Right lobe of liver (tissue), 6 donors: ENCODE measurements around the gene MGAT4A. TPM values are rescaled to one million over a fixed set of nuclear protein-coding genes. Genes with fewer than 3 reads are reported as not detected.

Experiments
- ATAC-seq, 4 donors: fragments of 200-7000 bp; cut with Tn5 transposase; one replicate each; pipeline ENCODE4 v1.9.1; 2020; ENCODE audit warnings: mild to moderate bottlenecking in 4 of 4, moderate library complexity in 4 of 4
- DNase-seq, 3 donors: peaks; one replicate each; pipeline ENCODE4 v3.0.0-alpha.2; 2020
- H3K27ac ChIP-seq, 3 donors: fragments of 200-600 bp; one replicate each; pipeline ENCODE4 v1.8.0; 2022
- H3K27me3 ChIP-seq, 2 donors: fragments of 200-600 bp; one replicate each; pipeline ENCODE4 v1.8.0; 2022
- H3K36me3 ChIP-seq, 4 donors: fragments of 200-600 bp; sonication (generic) in 1 of 4; one replicate each; pipeline versions ENCODE4 v1.5.1 to v1.8.0; 2017 to 2022; ENCODE audit warnings: control low read depth in 1 of 4
- H3K4me1 ChIP-seq, 4 donors: fragments of 200-600 bp; sonication (generic) in 1 of 4; one replicate each; pipeline versions ENCODE4 v1.5.1 to v1.8.0; 2017 to 2022; ENCODE audit warnings: control low read depth in 1 of 4
- H3K4me3 ChIP-seq, 3 donors: fragments of 200-600 bp; one replicate each; pipeline ENCODE4 v1.8.0; 2022
- H3K9me3 ChIP-seq, 4 donors: fragments of 200-600 bp; sonication (generic) in 1 of 4; one replicate each; pipeline versions ENCODE4 v1.5.1 to v1.8.0; 2017 to 2022; ENCODE audit warnings: control low read depth in 1 of 4
- CTCF ChIP-seq, 4 donors: fragments of 200-600 bp in 3 of 4; fragments of 450-650 bp in 1 of 4; IDR thresholded peaks; one replicate each; pipeline versions ENCODE4 v1.5.1 to v1.8.0; 2016 to 2022; ENCODE audit warnings: antibody characterized with exemption in 4 of 4, mild to moderate bottlenecking in 2 of 4
- POLR2A ChIP-seq: fragments of 450-650 bp; IDR thresholded peaks from one replicate; pipeline ENCODE4 v1.6.1; 2017; ENCODE audit warnings: antibody characterized with exemption, mild to moderate bottlenecking
- WGBS: methylation state at CpG from one replicate; pipeline ENCODE4 v1.1.6; 2018; ENCODE audit warnings: low coverage, low lambda C conversion rate; ENCODE audit not compliant: insufficient coverage; ENCODE audit errors: missing lambda C conversion rate; 5-methylcytosine and 5-hydroxymethylcytosine counted together
- intact Hi-C, 2 donors: fragments of 100-400 bp; cut with DNase I; formaldehyde crosslinking; loops; one replicate each; pipeline versions ENCODE4 v1.11.2 to v1.14.1; 2022
- total RNA-seq, 6 experiments: library from RNA; depleted of rRNA in 2 of 6; stranded (reverse); fragments of >200 nt in 2 of 6; fragmentation: NEBNext Ultra II Directional in 3 of 6; extraction: Animal tissue kit (Norgen Biotek cat#: 25700) in 3 of 6; gene quantifications; one replicate each; pipeline versions ENCODE4 v1.1.0 to v1.2.4, GENCODE V29; 2016 to 2023
- donor health status: DM: no; HTN: yes; CAD: no.
- donor health status: DM: no; HTN: no; CAD: no.
- donor health status: DM: no; HTN: no; CAD: no.
- donor health status: DM: no; HTN: yes; CAD: no.
- donor health status: DM: no; HTN: yes; CAD: no.

Gene MGAT4A
- total RNA-seq, 6 experiments from 2014 or later = 7.8 to 16.0 (median 11.7) TPM

GRCh38 chr2:98772536-98772935, 41.6 kb upstream of the MGAT4A start:
- Histone ChIP-seq H3K4me3 (no peak overlapping the region), H3K36me3 (no peaks in the 10 kb centered on the region), H3K27me3 (no peaks in the 10 kb centered on the region), H3K27ac (no peak overlapping the region), H3K4me1 (no peaks in the 10 kb centered on the region), H3K9me3 (no peaks in the 10 kb centered on the region)
- intact Hi-C loops = no loop called here
- DNase-seq (no peak), ATAC-seq (no peak)
- TF ChIP-seq POLR2A (no peak), CTCF (IDR thresholded peaks at IDR 0.05) (no peak)
- 63% methylated on average over 8 of the region's 8 CpGs for WGBS

- 36% methylated on average over 17 of the region's 17 CpGs for WGBS
- no peak overlapping the region for H3K27ac ChIP-seq
- no peaks in the 10 kb centered on the region for H3K4me1 ChIP-seq
- DNase-seq = no peak
- TF ChIP-seq POLR2A (no peak), CTCF (IDR thresholded peaks at IDR 0.05) (no peak)
- no peaks in the 10 kb centered on the region for H3K27me3 ChIP-seq
- intact Hi-C loops = no loop called here
- no peaks in the 10 kb centered on the region for H3K36me3 ChIP-seq
- ATAC-seq = peak in 3 of 4 donors; percentile 12 to 37 (median 34)
- H3K9me3 ChIP-seq = no peaks in the 10 kb centered on the region
- no peak overlapping the region for H3K4me3 ChIP-seq
Observed at GRCh38 chr2:98771721-98772524, 41.0 kb upstream of the MGAT4A start.

DNA sequence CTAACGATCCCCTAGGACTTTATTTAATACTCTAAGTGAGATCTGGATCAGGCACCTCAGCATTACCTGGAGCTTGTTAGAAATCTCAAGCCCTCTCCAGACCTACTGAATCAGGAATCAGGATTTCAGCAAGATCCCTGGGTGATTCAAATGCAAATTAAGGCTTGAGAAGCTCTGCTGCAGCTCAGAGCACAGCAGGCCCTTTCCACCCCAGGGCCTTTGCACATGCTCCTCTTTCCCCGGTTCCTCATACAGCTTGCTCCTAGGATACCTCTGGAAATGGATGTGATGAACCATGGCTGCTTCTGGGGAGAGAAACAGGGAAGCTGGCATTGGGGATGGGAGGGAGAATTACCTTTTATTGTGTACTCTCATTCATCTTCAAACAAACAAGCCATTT, 40.3 kb upstream of the MGAT4A start:
- no peaks in the 10 kb centered on the region for H3K36me3 ChIP-seq
- 66% methylated on average over 2 of the region's 2 CpGs for WGBS
- ATAC-seq = no peak
- DNase-seq = no peak
- no peaks in the 10 kb centered on the region for H3K27me3 ChIP-seq
- H3K9me3 ChIP-seq = no peaks in the 10 kb centered on the region
- H3K4me3 ChIP-seq = no peak overlapping the region
- H3K4me1 ChIP-seq = no peaks in the 10 kb centered on the region
- TF ChIP-seq POLR2A (no peak), CTCF (IDR thresholded peaks at IDR 0.05) (no peak)
- intact Hi-C loops = no loop called here
- H3K27ac ChIP-seq = no peak overlapping the region

DNA sequence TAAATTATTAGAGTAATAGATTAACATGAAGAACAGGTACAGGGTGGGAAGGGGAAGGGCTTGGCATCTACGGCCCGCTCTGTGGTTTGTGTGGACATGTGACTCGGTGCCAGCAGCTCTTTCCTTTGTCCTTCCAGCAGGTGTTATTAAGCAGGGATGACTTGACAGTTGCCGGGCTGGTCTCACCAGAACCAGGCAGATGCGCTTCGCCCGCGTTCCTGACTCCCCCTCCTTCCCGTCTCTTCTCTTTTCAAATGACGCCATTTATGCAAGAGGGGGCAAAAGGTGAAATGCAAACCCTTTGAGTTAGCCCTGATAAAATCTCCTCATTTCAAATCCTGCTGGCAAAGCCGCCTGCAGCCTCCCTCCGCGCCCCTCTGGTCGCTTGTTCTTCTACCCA, 38.9 kb upstream of the MGAT4A start:
- DNase-seq = no peak
- H3K4me1 ChIP-seq = no peaks in the 10 kb centered on the region
- no peak for ATAC-seq
- intact Hi-C loops = no loop called here
- TF ChIP-seq CTCF (IDR thresholded peaks at IDR 0.05) (no peak), POLR2A (no peak)
- no peak overlapping the region for H3K27ac ChIP-seq
- H3K36me3 ChIP-seq = no peaks in the 10 kb centered on the region
- no peaks in the 10 kb centered on the region for H3K9me3 ChIP-seq
- no peaks in the 10 kb centered on the region for H3K27me3 ChIP-seq
- H3K4me3 ChIP-seq = no peak overlapping the region
- 77% methylated on average over 10 of the region's 14 CpGs for WGBS
